SHP77 (cell line): ENCODE results near the gene ADAMTS17.

Source experiments
- DNase-seq, 2 experiments: peaks; one replicate each; lab custom pipeline; 2025; lab: John Stamatoyannopoulos, UW

ADAMTS17 gene

GRCh38 chr15:100278596-100279380 lies 63.0 kb downstream of the ADAMTS17 start:
- no peak for DNase-seq

GRCh38 chr15:100277087-100277855 lies 64.5 kb downstream of the ADAMTS17 start:
- no peak for DNase-seq

- DNase-seq = no peak
Measured at GRCh38 chr15:100276506-100276905, 65.3 kb downstream of the ADAMTS17 start.

- no peak for DNase-seq
Measured at GRCh38 chr15:100275641-100276040, 66.1 kb downstream of the ADAMTS17 start.

GRCh38 chr15:100269831-100270230 lies 71.9 kb downstream of the ADAMTS17 start:
- DNase-seq = no peak

GRCh38 chr15:100266166-100266565 lies 75.6 kb downstream of the ADAMTS17 start:
- no peak for DNase-seq

- DNase-seq = no peak
Measured at GRCh38 chr15:100265641-100266035, 76.1 kb downstream of the ADAMTS17 start.

- no peak for DNase-seq
Measured at GRCh38 chr15:100264994-100265640, 76.7 kb downstream of the ADAMTS17 start.

- no peak for DNase-seq
Measured at GRCh38 chr15:100263721-100264455, 77.9 kb downstream of the ADAMTS17 start.

- DNase-seq = no peak
Measured at GRCh38 chr15:100263031-100263430, 78.7 kb downstream of the ADAMTS17 start.

- no peak for DNase-seq
Measured at GRCh38 chr15:100261302-100262240, 80.2 kb downstream of the ADAMTS17 start.

- no peak for DNase-seq
Measured at GRCh38 chr15:100259266-100259665, 82.5 kb downstream of the ADAMTS17 start.

- no peak for DNase-seq
Measured at GRCh38 chr15:100256970-100257650, 84.7 kb downstream of the ADAMTS17 start.

GRCh38 chr15:100256101-100256969 lies 85.4 kb downstream of the ADAMTS17 start:
- DNase-seq = no peak

GRCh38 chr15:100255644-100256043 lies 86.1 kb downstream of the ADAMTS17 start:
- DNase-seq = no peak

- no peak for DNase-seq
Measured at GRCh38 chr15:100254691-100255090, 87.1 kb downstream of the ADAMTS17 start.

- no peak for DNase-seq
Measured at GRCh38 chr15:100254285-100254684, 87.5 kb downstream of the ADAMTS17 start.

- no peak for DNase-seq
Measured at GRCh38 chr15:100253640-100254039, 88.1 kb downstream of the ADAMTS17 start.

GRCh38 chr15:100252779-100253417 lies 88.9 kb downstream of the ADAMTS17 start:
- DNase-seq = no peak
